Measurements from ENCODE around the gene MYO3A.

- no peak for TF ChIP-seq CTCF (optimal IDR thresholded peaks at IDR 0.05 in 1 of 3, IDR thresholded peaks at IDR 0.05 in 1 of 3, conservative IDR thresholded peaks at IDR 0.05 in 1 of 3; ENCODE audit: extremely low read depth in 1 of 3, insufficient read depth in 2 of 3, low read length in 3 of 3)
- TF ChIP-seq EZH2 (IDR thresholded peaks at IDR 0.05; ENCODE audit: low read length) = no peak
Measured at GRCh38 chr10:26087666-26088065, 153.6 kb downstream of the MYO3A start.
